Stimulated activated CD4-positive, alpha-beta T cell treated with anti-CD3 and anti-CD28 coated beads, TNF-alpha, amount 100 ng/mL, for 4 hours (primary cell): ENCODE data around the gene SCAP.
A peak's percentile ranks its signal among the peaks of the same experiment; 100 is the strongest.
"Not testable (repeated sequence)": the region's sequence is repeated elsewhere in the genome, so short reads cannot be mapped to it uniquely, and the experiment has no call there.

Experiments
- DNase-seq, 3 experiments: peaks; one replicate each; pipeline ENCODE4 v3.0.0-alpha.2; 2020; ENCODE audit warnings: low read depth in 3 of 3

The SCAP gene

GRCh38 chr3:47481763-47482162, 6.0 kb upstream of the SCAP start:
- not testable (repeated sequence) for DNase-seq

DNA sequence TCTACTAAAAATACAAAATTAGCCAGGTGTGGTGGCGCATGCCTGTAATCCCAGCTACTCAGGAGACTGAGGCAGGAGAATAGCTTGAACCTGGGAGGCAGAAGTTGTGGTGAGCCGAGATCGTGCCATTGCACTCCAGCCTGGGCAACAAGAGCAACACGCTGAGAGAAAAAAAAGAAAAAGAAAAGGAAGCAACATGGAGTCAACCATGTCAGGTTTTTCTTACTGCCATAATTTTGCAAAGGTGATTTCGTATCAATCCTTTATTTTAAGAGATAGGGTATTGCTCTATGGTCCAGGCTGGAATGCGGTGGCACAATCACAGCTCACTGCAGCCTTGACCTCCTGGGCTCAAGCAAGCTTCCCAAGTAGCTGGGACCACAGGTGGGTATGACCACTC, 4.5 kb upstream of the SCAP start:
- not testable (repeated sequence) for DNase-seq

DNA sequence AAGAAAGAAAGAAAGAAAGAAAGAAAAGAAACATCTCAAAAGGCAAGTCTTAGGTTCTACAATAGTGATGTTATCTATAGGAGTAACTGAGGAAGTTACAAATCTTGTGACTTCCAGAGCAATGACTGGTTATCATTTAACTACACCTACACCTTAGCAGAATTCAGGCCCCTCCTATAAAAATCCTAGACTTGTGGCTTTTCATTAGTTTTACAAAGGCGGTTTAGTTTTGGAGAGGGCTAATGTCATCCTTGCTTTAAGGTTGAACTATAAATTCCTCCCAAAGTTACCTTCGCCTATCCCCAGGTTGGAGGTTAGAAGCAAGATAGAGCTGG, 4.1 kb upstream of the SCAP start:
- no peak for DNase-seq

DNA sequence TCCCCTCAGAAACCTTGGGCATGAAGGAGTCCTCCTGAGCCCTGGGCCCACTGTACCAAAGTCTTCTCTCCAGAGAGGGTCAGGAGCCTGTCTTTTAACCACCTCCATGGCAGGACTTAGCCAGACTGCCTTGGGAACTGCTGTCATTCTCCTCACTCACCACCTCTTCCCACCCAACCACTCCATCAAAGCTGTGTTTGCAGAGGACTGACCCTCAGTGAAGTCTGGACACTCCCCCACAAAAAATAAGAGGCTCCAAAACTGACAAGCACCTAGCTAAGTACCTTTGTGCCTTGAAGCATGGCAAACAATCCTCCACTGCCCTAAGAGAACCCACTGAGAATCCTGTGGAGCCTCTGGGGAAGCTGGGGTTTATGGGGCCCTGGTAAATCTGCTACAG, 2.3 kb upstream of the SCAP start:
- no peak for DNase-seq

DNA sequence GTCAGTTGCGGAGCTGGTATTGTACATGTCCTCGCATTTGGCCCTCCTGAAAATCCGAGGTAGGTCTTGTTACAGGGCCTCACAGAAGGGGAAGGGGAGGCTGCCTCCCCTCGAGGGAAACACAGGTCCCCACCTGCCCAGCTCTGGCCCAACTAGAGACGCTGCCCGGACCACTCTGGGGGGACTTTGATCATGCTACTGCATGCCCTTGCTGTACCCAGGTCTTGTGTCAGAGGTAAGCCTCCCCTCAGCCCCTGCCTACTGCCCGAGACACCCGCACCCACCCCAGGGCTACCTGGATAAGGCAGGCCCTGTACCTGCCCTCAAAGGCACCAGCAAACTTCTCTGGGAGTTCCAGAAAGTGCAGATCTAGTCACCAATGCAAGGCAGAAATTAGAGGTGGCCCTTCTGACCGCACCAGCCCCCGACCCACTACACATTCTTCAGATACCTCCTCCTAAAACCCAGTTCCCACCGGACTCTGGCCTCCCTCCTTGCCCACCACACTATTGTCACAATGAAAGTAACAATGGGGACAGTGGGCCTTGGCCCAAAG, 981 bp upstream of the SCAP start:
- no peak for DNase-seq

- DNase-seq, result no peak
These were observed 537 bp upstream of the SCAP start for GRCh38 chr3:47476330-47476626.

DNA sequence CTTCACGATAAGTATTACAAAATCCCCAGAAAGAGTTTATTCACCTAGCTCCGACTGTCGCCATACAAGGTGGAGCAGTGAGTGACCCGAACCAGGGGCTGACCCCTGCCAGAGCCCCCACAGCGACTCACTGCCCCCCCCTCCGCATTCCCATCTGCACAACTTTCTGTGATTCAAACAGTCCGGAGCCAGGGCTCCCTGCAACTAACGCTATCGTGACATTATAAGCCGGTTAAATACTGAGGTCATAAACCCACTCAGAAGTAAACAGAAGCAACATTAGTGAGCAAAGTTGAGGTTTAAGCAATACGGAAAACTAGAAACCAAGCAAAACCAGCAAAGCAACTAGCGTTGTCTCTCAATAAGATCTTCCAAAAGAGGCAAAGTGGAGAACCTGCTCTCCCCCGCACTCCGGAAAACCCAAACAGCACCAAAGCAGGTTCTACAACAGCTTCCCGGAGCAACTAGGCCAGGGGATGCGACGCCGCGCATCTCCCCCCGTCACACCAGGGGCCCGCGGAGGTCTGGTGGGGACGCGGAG, 642 bp downstream of the SCAP start:
- DNase-seq, result peak in 1 of 3 experiments; percentile 22

DNA sequence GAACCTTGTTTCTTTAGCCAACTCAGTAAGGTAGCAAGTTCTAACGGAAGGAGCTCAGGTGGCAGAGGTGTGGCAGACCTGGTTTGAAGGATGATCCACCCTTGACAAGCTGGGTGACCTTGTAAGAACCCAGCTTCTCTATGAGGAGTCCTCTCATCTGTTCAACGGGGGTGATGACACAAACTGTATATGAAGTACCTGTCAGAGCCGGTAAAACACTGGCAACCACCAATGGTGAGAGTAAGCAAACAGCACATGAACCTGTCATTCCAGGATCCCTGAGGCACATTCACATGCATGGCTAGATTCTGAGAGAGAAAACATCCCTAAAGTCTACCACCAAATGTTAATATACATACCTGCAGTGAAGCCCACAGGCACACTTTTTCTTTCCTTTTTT, 2.4 kb downstream of the SCAP start:
- no peak for DNase-seq

DNA sequence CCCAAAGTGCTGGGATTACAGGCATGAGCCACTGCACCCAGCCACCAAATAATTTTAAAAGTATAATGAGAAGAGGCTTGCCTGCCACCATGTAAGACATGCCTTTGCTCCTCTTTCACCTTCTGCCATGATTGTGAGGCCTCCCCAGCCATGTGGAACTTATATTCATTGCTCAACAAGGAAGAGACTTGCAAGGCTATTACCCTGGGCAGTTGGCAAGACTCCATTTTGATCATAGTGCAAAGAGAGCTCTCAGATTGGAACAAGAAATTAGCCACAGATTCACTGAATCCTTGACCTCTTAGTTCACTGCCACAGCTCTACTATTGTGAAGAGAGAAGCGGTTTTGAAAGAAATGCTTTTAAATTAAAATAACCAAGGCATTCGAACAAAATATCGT, 6.1 kb downstream of the SCAP start:
- DNase-seq, result no peak

DNA sequence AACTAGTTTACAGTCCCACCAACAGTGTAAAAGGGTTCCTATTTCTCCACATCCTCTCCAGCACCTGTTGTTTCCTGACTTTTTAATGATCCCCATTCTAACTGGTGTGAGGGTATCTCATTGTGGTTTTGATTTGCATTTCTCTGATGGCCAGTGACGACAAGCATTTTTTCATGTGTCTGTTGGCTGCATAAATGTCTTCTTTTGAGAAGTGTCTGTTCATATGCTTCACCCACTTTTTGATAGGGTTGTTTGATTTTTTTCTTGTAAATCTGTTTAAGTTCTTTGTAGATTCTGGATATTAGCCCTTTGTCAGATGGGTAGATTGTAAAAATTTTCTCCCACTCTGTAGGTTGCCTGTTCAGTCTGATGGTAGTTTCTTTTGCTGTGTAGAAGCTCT, 7.4 kb downstream of the SCAP start:
- DNase-seq, result not testable (repeated sequence)

GRCh38 chr3:47464588-47464987, 11.2 kb downstream of the SCAP start:
- DNase-seq, result no peak

DNA sequence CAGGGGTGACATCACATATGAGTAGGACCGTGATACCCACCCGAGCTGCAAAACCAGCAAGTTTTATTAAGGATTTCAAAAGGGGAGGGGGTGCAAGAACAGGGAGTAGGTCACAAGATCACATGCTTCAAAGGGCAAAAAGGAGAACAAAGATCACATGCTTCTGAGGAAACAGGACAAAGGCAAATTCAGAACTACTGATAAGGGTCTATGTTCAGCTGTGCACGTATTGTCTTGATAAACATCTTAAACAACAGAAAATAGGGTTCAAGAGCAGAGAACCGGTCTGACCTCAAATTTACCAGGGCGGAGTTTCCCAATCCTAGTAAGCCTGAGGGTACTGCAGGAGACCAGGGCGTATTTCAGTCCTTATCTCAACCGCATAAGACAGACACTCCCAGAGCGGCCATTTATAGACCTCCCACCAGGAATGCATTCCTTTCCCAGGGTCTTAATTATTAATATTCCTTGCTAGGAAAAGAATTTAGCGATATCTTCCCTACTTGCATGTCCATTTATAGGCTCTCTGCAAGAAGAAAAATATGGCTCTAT, 16.1 kb downstream of the SCAP start:
- not testable (repeated sequence) for DNase-seq

- DNase-seq, result no peak
These were observed 18.8 kb downstream of the SCAP start for GRCh38 chr3:47456984-47457383.

GRCh38 chr3:47455806-47456452, 19.8 kb downstream of the SCAP start:
- DNase-seq, result no peak

DNA sequence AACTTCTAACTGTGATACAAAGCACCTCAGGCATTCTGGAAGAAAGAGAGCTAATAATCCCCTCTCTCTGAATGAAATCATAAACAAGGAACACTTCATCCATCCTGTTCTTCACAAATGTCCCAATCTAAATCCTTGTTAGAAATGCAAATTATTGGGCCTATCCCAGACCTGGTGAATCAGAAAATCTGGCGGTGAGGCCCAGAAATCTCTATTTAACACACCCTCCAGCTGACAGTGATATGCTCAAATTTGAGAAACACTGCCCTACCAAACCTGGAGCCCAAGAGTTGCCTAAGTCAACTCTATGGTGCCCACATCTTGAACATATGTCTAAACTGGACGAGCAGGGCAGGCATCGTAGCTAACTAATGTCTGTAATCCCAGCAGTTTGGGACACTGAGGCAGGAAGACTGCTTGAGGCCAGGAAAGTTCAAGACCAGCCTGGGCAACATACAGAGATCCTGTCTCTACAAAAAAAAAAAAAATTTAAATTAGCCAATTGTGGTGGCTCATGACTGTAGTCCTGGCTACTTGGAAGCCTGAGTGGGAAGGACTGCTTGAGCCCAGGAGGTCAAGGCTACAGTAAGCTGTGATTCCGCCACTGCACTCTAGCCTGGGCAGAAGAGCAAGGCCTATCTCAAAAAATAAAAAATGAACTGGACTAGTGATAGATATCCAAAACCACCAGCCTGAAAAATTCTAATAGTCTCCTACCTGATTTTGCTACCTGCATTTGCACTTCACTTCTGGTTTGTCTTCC, 23.1 kb downstream of the SCAP start:
- DNase-seq, result no peak

DNA sequence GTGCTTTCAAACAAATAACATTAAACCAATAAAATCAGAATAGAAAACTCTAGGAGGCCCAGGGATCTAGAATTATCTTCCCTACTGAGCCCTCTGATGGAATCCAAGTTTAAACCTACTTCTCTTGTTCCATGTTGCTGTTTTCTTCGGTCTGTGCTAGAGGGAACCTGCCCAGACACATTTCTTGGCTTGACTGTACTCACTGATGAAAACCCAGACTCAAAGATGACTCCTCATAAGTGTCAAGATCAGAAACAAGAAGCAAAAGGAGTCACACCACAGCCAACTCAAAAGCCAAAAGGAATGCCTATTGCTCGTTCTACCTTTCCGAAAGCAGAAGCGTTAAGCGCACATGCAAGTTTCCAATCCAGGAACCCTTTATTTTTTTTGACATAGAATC, 31.6 kb downstream of the SCAP start:
- no peak for DNase-seq

DNA sequence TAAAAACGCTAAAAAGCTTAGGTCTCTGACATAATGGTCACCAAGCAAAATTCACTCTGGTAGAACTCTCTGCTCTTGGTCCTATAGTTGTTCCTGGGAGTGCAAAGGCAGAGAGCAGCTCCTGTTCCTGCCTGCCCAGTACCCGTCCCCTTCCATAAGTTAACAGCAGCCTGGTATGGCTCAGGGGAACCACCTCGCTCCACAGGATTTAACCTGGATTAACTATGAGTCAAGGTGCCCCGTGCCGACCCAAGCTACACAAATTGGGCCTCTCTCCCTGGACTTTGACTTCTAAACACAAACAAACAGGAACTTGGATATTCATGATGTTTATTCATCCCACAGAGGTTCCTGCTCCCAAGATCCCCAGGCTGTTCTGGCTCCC, 32.1 kb downstream of the SCAP start:
- no peak for DNase-seq

GRCh38 chr3:47441796-47442551, 33.8 kb downstream of the SCAP start:
- DNase-seq, result no peak

- DNase-seq, result no peak
These were observed 35.6 kb downstream of the SCAP start for GRCh38 chr3:47440131-47440530.

- DNase-seq, result no peak
These were observed 39.6 kb downstream of the SCAP start for GRCh38 chr3:47436180-47436579.

DNA sequence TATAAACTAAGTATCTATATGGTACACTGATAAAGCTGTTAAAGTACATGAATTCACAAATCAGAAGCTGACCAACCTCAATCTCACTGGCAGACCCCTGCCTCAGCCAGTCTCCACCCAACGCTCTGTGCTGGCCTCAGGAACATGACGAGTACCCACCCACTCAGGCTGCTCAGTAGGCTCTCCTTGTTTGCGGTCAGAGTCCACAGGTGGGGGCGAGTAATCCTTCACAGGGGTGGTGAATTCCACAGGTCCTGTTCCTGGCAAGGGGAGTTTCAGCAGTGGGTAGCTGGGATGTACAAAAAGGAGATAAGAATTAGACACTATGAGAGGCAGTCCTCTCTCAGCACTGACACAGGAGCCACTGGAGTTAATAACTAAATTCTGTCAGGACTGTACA, 40.9 kb downstream of the SCAP start:
- DNase-seq, result no peak

DNA sequence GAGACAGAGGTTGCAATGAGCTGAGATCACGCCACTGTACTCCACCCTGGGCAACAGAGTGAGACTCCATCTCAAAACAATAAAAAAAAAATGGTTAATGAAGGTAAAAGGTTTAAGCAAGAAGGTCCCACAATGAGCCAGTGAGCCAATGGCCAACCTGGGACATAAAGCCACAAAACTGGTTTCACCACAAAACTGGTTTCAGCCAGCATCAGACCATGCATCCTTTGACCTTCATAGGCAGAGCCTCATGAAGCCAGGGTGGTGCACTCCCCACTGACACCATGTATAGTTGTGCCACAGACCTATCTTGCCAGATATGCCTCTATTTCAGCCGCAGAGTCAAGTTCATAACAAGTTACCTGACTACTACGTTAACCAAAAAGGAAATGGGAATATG, 41.9 kb downstream of the SCAP start:
- no peak for DNase-seq
